ENCODE results near the gene NDRG3.

Gene NDRG3

DNA sequence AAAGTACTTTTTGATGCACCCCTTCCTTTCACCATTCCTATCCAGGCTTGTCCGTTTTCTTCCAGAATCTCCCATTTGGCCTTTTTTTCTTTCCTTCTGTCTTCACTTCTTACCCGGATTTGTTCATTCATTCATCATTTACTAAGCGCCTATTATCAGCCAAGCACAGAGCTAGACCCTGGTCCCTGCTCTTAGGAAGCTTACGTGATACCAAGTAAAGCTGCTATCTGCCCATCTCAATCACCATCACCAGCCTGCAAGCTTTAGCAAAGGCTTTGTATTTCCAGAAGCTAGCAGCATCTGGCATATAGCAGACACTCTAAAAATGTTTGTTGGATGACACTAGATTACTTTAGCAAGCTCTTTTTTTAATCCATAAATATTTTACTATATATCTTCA lies 4.8 kb downstream of the NDRG3 start:
- no peaks in the 10 kb centered on the region for H3K79me2 ChIP-seq (ENCODE audit: insufficient read depth, low read length)
- H3K36me3 ChIP-seq (ENCODE audit: insufficient read depth, low read length), result no peaks in the 10 kb centered on the region
- no peaks in the 10 kb centered on the region for H3K9me2 ChIP-seq (ENCODE audit: low read depth, low read length)
- H3F3A ChIP-seq (ENCODE audit: insufficient read depth, low read length), result no peaks in the 10 kb centered on the region
- H4K20me1 ChIP-seq (ENCODE audit: insufficient read depth, low read length), result no peaks in the 10 kb centered on the region
- H3K27ac ChIP-seq (ENCODE audit: low read depth, low read length, poor library complexity, severe bottlenecking), result no peak overlapping the region
- H3K4me1 ChIP-seq (ENCODE audit: insufficient read depth, low read length, severe bottlenecking), result peaks cover 12% of the 10 kb centered on the region
- H3K9me3 ChIP-seq (ENCODE audit: low read length), result no peaks in the 10 kb centered on the region
- TF ChIP-seq, protein P1, sequence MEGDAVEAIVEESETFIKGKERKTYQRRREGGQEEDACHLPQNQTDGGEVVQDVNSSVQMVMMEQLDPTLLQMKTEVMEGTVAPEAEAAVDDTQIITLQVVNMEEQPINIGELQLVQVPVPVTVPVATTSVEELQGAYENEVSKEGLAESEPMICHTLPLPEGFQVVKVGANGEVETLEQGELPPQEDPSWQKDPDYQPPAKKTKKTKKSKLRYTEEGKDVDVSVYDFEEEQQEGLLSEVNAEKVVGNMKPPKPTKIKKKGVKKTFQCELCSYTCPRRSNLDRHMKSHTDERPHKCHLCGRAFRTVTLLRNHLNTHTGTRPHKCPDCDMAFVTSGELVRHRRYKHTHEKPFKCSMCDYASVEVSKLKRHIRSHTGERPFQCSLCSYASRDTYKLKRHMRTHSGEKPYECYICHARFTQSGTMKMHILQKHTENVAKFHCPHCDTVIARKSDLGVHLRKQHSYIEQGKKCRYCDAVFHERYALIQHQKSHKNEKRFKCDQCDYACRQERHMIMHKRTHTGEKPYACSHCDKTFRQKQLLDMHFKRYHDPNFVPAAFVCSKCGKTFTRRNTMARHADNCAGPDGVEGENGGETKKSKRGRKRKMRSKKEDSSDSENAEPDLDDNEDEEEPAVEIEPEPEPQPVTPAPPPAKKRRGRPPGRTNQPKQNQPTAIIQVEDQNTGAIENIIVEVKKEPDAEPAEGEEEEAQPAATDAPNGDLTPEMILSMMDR (IDR thresholded peaks at IDR 0.05; ENCODE audit: low read length), result no peak
- TF ChIP-seq EZH2 (IDR thresholded peaks at IDR 0.05; ENCODE audit: borderline replicate concordance, low read length), result no peak
- no peak overlapping the region for H3K9ac ChIP-seq (ENCODE audit: low read length)
- H3K27me3 ChIP-seq (ENCODE audit: insufficient read depth, low read length), result no peaks in the 10 kb centered on the region
- H3K4me2 ChIP-seq (ENCODE audit: low read length), result no peak overlapping the region
- H3K4me3 ChIP-seq (ENCODE audit: low read depth, low read length, poor library complexity, severe bottlenecking), result no peak overlapping the region
- H2AFZ ChIP-seq (ENCODE audit: low read length), result no peak overlapping the region

DNA sequence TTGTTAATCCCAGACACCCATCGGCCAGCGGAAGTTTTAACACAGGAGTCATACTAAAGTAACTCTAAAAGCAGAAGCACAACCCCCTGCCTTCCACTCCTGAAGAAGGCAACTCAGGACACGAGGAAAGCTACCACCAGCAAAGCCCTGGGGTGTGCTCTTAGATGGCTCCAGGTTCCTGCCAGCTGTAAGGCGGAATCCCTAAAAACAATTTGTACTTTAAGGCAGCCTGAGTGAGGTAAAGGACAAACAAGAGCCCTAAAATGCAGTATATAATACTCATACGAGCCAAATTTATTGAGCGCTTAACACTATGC lies 8.7 kb downstream of the NDRG3 start:
- Histone ChIP-seq H3K4me1 (ENCODE audit: insufficient read depth, low read length, severe bottlenecking) (no peaks in the 10 kb centered on the region), H3K9me3 (ENCODE audit: low read length) (no peaks in the 10 kb centered on the region), H3K27me3 (ENCODE audit: insufficient read depth, low read length) (no peaks in the 10 kb centered on the region), H3K79me2 (ENCODE audit: insufficient read depth, low read length) (no peaks in the 10 kb centered on the region), H3F3A (ENCODE audit: insufficient read depth, low read length) (no peaks in the 10 kb centered on the region), H3K27ac (ENCODE audit: low read depth, low read length, poor library complexity, severe bottlenecking) (no peak overlapping the region), H3K9ac (ENCODE audit: low read length) (no peak overlapping the region), H4K20me1 (ENCODE audit: insufficient read depth, low read length) (no peaks in the 10 kb centered on the region), H2AFZ (ENCODE audit: low read length) (no peak overlapping the region), H3K4me3 (ENCODE audit: low read depth, low read length, poor library complexity, severe bottlenecking) (no peak overlapping the region), H3K4me2 (ENCODE audit: low read length) (no peak overlapping the region), H3K9me2 (ENCODE audit: low read depth, low read length) (no peaks in the 10 kb centered on the region), H3K36me3 (ENCODE audit: insufficient read depth, low read length) (no peaks in the 10 kb centered on the region)
- TF ChIP-seq, protein P1 (IDR thresholded peaks at IDR 0.05; ENCODE audit: low read length), result no peak
- TF ChIP-seq EZH2 (IDR thresholded peaks at IDR 0.05; ENCODE audit: borderline replicate concordance, low read length), result no peak

DNA sequence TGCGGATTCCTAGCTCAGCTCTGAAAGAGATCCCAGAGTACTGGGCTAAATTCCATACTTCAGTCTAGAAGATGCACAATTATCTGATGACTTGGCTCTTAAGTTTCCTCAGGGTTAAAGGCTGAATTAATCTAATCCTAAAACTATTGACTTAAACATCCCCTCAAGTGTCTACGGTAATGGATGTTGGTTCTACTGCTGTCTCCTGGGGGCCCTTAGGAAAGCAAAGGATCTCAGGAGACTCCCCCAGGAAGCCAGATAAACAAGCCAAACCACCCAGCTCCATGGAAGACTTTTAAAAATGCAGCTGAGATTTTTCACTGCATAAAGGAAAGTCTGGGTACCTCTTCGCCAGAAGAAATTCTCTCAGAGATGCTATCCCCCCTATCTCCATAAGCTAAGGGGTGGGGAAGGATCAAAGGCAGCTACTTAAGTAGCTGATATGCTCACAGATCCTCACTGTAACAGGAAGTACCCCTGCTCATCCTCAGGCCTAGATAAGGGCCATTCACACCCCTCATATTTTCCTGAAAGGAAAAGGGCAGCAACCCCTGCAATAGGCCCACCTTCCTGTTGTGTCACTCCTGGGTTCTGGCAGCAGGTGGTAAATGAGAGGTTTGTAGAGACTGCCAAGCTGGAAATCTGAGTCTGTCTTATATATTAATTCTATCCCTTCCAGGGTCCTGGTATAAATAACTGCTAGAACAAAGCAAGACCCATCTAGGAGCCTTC lies 9.3 kb downstream of the NDRG3 start:
- Histone ChIP-seq H3F3A (ENCODE audit: insufficient read depth, low read length) (no peaks in the 10 kb centered on the region), H3K4me2 (ENCODE audit: low read length) (no peak overlapping the region), H3K27ac (ENCODE audit: low read depth, low read length, poor library complexity, severe bottlenecking) (no peak overlapping the region), H2AFZ (ENCODE audit: low read length) (no peak overlapping the region), H3K79me2 (ENCODE audit: insufficient read depth, low read length) (no peaks in the 10 kb centered on the region), H3K36me3 (ENCODE audit: insufficient read depth, low read length) (no peaks in the 10 kb centered on the region), H3K4me3 (ENCODE audit: low read depth, low read length, poor library complexity, severe bottlenecking) (no peak overlapping the region), H3K27me3 (ENCODE audit: insufficient read depth, low read length) (no peaks in the 10 kb centered on the region), H3K4me1 (ENCODE audit: insufficient read depth, low read length, severe bottlenecking) (no peaks in the 10 kb centered on the region), H3K9me3 (ENCODE audit: low read length) (no peaks in the 10 kb centered on the region), H3K9me2 (ENCODE audit: low read depth, low read length) (no peaks in the 10 kb centered on the region), H3K9ac (ENCODE audit: low read length) (no peak overlapping the region), H4K20me1 (ENCODE audit: insufficient read depth, low read length) (no peaks in the 10 kb centered on the region)
- TF ChIP-seq, protein P1 (IDR thresholded peaks at IDR 0.05; ENCODE audit: low read length), result no peak
- no peak for TF ChIP-seq EZH2 (IDR thresholded peaks at IDR 0.05; ENCODE audit: borderline replicate concordance, low read length)

Measured in OCI-LY1 (cell line).